Activated naive CD4-positive, alpha-beta T cell (primary cell): Measurements from ENCODE around the gene PYGM.

Experiments used
- DNase-seq, 4 experiments: peaks; one replicate each; lab custom pipeline; 2025; lab: John Stamatoyannopoulos, UW

Gene PYGM

GRCh38 chr11:64767344-64768299 is 7.8 kb upstream of the PYGM start:
- DNase-seq, result peak; percentile 58 to 81 (median 78)

DNA sequence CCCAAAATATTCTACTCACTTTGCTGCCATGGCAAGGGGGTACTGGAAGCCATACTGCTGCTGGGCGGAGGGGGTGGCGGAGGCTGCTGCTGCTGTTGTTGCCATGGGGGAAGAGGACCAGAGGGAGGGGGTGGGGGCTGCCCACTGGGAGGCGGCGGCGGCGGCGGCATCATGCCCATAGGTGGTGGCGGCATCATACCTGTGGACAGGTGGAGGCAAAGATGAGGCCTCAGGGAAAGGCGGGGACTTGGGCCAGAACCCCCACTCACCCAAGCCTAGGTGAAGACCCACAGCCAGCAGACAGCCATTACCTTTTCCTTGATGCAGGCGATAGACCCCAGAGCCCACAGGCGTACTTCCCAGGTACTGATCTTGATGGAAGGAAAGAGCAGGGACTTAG is 7.1 kb upstream of the PYGM start:
- no peak for DNase-seq

DNA sequence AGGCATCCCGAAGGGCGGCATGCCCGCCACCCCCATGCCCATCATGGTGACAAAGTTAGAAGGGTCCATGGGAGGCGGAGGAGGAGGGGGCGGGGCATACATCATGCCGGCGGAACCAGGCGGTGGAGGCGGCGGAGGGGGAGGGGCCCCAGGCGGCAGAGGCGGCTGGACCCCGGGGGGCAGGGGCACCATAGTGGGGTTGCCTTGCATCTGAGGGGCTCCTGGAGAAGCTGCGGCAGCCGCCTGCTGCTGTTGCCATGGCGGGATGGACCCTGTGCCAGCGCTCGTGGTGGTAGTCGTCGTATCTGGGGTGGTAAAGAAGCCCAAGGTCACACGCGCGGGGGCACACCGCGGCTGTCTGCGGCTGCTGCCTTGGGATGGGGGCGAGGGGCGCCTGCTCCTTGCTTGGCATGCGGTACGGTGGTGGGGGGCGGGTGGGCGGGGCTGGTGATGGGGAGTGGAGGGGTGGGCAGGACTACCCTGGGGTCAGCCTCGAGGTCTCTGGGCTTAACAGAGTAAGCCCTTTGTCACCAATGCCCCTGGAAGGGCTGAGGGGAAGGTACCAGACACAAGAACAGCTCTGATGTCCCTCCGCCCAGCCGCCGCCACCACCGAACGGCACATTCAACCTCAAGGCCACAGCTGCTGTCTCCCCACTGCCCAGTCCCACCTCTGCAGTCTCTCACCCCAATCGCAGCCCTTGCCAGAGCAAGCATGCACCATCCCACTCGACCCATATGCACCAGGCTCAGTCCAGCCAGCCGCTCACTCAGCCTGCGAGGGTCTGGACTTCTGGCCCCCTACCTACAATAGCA is 6.3 kb upstream of the PYGM start:
- no peak for DNase-seq

DNA sequence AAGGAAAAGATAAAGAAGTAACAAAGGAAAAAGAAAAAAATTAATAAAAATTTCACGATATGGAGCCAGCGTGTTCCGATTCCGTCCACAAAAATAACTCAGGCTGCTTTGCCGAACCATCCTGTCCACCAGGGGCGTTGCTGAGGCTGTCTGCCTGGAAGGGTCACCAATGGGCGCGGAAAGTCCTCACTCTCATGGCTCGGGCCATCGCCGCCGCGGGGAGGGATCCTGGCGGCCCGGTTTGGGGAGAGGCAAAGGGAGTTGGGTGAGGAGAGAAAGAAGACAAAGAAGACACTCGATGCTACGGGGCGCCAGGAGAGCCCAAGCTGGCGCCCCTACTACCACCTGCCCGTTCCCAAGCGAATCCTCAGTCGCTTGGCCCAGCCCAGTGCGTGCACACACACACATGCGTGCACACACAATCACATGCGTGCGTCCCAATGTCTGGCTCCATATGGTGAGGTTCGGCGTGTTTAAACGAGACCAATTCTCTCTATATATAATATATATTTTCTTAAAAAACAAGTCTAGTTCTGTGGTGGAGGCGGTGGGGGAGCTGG is 5.6 kb upstream of the PYGM start:
- DNase-seq, result no peak

GRCh38 chr11:64764753-64765152 is 5.0 kb upstream of the PYGM start:
- no peak for DNase-seq

DNA sequence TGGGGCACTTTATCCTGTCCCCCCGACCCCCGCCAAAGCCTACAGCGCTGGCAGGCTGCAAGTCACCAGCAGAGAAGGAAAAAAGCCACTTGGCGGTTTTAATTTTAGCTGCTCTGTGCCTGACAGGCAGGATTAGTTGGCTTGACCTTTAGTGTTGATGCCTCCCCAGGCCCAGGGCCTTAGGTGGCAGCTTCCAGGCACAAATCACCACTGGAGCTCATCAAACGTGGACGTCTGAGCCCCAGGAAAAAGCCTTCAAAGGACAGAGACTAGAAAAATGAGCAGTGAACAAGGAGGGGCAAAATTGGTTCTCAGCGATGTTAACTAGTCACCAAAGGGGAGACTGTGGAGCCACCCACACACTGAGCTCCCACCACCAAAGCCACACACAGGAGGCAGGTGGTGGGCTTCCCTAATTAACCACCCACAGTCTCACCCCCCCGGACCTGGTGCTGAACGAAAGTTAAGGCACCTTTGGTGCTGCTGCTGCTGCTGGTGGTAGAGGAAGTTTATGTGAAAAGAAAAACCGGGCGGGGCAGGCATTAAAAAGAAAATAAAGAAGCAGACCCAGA is 4.4 kb upstream of the PYGM start:
- DNase-seq, result peak in 2 of 4 experiments; percentile 45 to 47

DNA sequence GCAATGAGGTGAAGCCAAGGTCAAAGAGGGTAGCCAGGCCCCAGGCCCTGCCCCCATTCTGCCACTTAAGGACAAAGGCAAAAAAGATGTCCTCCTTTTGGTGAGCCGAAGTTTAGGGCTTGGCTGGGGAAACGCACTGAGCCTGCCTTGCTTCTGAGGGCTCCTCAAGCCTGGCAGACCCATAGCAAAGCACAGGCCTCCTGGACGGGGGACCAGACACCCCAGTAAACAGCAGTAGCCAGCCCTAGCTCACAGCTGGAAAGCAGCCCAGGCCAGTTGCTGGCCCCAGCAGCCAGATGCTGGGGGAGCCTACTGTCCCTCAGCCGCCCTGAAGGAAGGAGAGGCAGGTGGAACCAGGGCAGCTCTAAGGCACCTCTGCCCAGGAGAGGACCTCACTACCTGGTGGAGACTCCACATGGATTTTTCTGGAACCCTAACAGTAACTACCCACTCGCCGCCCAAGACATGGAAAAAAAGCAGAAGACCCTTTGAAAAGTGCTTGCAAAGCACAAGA is 3.8 kb upstream of the PYGM start:
- DNase-seq, result no peak

DNA sequence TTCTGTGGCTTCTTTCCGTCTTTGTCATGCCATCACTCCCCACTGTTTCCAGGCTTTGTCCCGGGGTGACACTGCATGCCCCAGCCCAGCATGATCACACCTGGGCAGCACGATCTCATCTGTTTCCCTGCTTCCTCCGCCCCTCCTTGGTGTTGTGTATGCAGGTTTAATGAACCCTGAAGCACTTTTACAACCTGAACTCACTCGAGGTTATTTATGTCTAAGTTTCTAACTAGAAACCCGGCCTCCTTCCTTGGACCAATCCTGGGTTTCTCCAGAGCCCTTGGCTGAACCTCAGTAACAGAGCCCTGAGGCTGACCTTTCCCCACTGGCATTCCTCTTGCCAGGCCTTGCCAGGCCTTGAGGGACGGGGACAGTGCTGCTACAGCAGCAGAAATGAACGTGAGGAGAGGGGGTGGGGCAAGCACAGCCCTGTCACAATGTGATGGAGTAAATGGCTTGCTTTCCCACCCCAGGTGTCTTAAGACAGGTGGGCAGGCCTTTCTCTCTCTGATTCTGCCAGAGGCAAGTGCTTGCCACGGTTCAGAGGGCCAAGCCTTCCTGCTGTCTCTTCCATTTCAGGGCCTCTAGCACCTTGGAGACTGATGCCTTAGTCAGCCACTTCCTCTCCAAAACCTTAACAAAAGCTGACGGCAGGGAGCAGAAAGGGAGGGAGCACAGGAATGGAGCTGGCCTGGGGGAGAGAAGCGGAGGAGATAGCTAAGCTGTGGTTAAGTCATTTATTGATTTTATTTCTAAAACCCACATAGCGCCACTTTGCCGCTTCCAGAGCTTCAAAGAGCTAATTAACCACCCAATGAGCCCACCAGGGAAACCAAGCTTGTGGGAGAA is 3.1 kb upstream of the PYGM start:
- DNase-seq, result no peak

GRCh38 chr11:64762277-64762673 is 2.5 kb upstream of the PYGM start:
- no peak for DNase-seq

DNA sequence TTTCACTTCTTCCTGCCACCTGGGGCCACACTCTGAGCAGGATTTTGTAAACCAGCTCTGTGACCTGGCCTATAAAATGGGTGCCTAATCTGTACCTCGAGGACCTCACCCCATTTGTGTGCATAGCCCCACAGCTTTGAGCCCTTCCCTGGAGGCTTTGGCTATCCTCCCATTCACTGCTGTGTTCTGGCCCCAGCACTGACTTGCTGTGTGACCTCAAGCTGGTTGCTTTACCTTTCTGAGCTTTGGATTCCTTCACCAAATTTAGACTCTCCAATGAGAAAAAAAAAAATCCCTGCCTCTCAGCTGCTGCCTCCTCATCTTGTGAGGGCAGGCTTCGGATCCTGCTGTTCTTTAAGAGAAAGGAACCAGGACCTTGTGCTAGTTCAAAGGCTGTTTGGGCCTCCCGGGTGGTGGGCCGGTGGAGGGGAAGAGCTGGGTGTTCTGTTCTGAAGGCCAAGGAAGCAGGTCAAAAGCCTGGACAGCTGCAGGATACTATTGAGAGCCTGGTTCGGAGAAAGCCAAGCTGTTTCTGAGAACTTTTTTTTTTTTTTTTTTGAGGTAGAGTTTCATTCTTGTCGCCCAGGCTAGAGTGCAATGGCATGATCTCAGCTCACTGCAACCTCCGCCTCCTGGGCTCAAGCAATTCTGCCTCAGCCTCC is 1.1 kb upstream of the PYGM start:
- DNase-seq, result no peak

GRCh38 chr11:64759131-64759721 is 548 bp downstream of the PYGM start:
- DNase-seq, result no peak

DNA sequence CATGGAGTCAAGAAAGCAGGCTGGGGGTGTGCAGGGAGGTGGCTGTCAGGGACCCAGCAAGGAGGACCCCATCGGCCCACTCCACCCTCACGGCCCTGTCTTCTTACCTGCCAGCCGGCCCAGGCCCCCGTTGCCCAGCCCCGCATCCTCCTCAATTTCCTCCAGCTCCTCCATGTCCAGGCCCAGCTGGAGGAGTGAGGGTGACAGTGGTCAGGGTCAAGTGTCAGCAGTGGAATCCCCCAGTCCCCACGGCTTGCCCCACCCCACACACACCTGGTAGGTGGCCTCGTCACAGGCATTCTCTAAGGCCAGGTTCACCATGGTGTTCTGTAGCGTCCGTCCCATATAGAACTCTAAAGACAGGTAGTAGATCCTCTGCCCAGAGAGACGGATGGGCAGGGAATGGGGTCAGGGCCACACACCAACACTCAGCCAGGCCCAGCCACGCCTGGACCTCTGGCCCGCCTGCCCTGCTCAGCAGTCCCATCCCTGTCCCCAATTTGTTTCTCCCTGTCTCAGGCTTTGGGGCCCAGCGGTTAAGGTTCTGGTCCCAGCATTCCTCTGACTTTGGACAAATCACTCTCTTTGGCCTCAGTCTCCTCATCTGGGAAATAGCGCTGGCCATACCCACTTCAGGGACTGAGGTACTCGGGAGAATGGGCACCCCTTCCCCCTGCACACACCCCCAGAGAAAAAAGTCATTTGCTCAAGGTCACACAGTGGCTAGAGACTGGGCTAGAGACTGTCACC is 1.3 kb downstream of the PYGM start:
- no peak for DNase-seq

GRCh38 chr11:64757549-64758329 is 2.0 kb downstream of the PYGM start:
- DNase-seq, result no peak

DNA sequence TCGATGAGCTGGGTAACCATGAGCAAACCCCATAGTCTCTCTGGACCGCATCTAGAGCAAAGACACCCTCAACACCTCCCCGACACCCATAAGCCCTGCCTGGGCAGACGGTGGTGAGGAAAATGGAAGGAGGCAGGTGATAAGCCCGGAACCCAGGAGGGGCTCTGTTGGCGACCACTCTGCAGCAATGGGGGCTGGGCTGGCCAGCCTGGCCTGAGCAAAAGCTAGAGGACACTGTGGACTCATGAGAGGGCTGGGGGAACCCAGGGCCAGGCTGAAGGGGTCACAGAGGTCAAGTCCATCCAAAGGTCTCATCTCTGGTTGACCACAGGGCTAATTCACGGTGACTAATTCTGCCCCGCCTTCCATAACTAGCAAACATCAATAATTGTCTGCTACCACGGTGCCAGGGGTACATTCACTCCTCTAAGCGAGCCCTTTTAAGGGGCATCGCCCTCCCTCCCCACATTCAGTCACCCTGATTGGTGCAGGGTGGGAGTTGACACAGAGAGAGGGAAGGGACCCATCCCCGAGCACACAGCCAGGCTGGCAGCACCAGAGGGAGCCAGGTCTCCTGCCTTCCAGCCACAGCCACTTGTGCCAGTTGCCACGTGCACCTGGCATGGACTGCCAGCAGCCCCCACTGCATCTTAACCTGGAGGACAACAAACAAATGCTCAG is 4.0 kb downstream of the PYGM start:
- DNase-seq, result no peak

- no peak for DNase-seq
Measured at GRCh38 chr11:64754919-64755662, 4.7 kb downstream of the PYGM start.

- no peak for DNase-seq
Measured at GRCh38 chr11:64754124-64754918, 5.5 kb downstream of the PYGM start.
